Liver (tissue), 3 donors: ENCODE results near the gene RTBDN.

Experiments used
- CTCF ChIP-seq: fragments of 150-350 bp; IDR thresholded peaks from 2 replicates; pipeline ENCODE4 v1.5.1; 2017; ENCODE audit warnings: improper control_type of control experiment, low read depth, low read length; ENCODE audit not compliant: missing input control
- FOXA1 ChIP-seq: IDR thresholded peaks from 2 replicates; pipeline ENCODE4 v1.6.1; 2016; ENCODE audit warnings: antibody characterized with exemption
- GABPA ChIP-seq, 2 donors: IDR thresholded peaks in 1 of 2; conservative IDR thresholded peaks in 1 of 2; 2 replicates each; pipeline ENCODE4 v1.6.1; 2016; ENCODE audit warnings: antibody characterized with exemption in 2 of 2, mild to moderate bottlenecking in 1 of 2, moderate library complexity in 1 of 2
- HNF4G ChIP-seq: IDR thresholded peaks from 2 replicates; pipeline ENCODE4 v1.6.1; 2016; ENCODE audit warnings: antibody characterized with exemption
- NR2F2 ChIP-seq: IDR thresholded peaks from 2 replicates; pipeline ENCODE4 v1.6.1; 2016; ENCODE audit warnings: antibody characterized with exemption
- RAD21 ChIP-seq, 2 donors: IDR thresholded peaks; 2 replicates each; pipeline ENCODE4 v1.6.1; 2016; ENCODE audit warnings: antibody characterized with exemption in 2 of 2, mild to moderate bottlenecking in 2 of 2
- REST ChIP-seq: IDR thresholded peaks from 2 replicates; pipeline ENCODE4 v1.6.1; 2016; ENCODE audit warnings: antibody characterized with exemption, mild to moderate bottlenecking
- RXRA ChIP-seq, 2 donors: IDR thresholded peaks; 2 replicates each; pipeline ENCODE4 v1.6.1; 2017 to 2018; ENCODE audit warnings: antibody characterized with exemption in 2 of 2, mild to moderate bottlenecking in 1 of 2
- SP1 ChIP-seq: IDR thresholded peaks from 2 replicates; pipeline ENCODE4 v1.6.1; 2018; ENCODE audit warnings: antibody characterized with exemption, mild to moderate bottlenecking
- TAF1 ChIP-seq: conservative IDR thresholded peaks from 2 replicates; pipeline ENCODE4 v1.6.1; 2016; ENCODE audit warnings: antibody characterized with exemption, mild to moderate bottlenecking
- YY1 ChIP-seq: IDR thresholded peaks from 2 replicates; pipeline ENCODE4 v1.6.1; 2016; ENCODE audit warnings: antibody characterized with exemption, mild to moderate bottlenecking
- TF ChIP-seq, protein P1 (sequence below): IDR thresholded peaks from 2 replicates; pipeline ENCODE4 v1.6.1; 2016; ENCODE audit warnings: antibody characterized with exemption
- donor health status: healthy.
- donor health status: healthy.

DNA sequence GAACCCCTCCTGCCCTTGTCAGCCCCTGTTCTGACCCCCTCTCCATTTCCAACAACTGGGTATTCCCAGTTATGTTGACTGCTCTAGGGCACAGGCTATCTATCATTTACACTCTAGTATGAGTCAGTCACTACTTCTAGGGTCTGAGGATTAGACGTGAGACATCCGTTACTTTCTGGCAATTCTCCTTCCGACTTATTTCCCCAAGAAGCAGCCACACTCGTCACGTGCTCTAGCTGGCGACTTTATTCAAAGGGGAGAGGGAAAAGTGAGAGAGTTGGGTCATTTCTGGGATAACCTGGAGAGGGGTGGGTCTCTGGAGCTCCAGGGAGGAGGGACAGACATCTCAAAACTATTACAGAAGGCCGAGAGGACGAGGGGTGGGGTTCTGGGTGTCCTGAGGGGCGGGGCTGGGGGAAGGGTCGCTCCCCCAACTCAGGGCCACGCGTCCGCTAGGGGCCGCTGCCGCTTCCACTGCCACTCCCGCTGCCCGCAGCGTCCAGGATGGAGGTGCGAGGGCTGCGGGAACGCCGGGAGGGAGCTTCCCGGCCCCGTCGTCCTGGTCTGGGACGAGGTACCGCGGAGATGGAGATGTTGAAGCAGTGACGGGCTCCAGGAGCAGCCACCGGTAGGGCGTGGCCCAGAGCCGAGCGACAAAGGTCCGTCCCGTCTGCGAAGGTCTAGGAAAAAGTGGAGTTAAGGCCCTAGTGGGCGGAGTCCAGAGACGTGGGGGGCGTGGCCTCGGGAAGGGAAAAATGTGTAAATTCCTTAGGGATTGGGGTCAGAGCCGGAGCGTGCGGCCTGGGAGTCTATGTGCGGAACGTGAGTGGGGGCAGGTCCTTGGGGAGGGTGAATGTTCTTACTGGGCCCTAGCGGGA, 8.9 kb downstream of the RTBDN start:
- TF ChIP-seq RAD21 (IDR thresholded peaks at IDR 0.05) (no peak), GABPA (IDR thresholded peaks at IDR 0.05 in 1 of 2, conservative IDR thresholded peaks at IDR 0.05 in 1 of 2) (no peak), SP1 (no peak), REST (no peak), CTCF (no peak), HNF4G (no peak), RXRA (IDR thresholded peaks at IDR 0.05) (no peak), YY1 (no peak), FOXA1 (no peak), TAF1 (no peak), NR2F2 (no peak)
- TF ChIP-seq, protein P1, sequence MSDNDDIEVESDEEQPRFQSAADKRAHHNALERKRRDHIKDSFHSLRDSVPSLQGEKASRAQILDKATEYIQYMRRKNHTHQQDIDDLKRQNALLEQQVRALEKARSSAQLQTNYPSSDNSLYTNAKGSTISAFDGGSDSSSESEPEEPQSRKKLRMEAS = no peak
